Kidney capillary endothelial cell (primary cell): ENCODE results near the gene RAB3GAP2.
A peak's percentile ranks its signal among the peaks of the same experiment; 100 is the strongest.
"Not testable (repeated sequence)": the region's sequence is repeated elsewhere in the genome, so short reads cannot be mapped to it uniquely, and the experiment has no call there.

Experiments used
- DNase-seq: peaks from one replicate; pipeline ENCODE4 v3.0.0-alpha.2; 2018; ENCODE audit warnings: low spot score

Gene RAB3GAP2

DNA sequence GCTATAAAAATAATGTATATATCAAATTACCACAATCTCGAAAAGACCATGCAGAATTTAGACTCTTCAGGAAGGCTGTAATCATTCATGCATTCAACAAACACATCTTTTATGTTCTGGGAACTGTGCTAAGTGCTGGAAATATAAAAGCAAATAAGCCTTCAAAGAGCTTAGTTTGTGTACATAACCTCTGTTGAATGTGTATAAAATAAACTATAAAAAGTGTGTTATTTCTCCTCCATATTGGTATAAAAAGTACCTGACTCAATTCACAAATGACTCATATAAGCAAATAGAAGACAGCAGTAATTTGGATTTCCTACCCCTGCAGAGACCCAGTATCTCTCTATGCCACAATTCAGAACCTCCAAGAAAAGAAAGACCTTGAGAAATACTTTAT lies 36.8 kb downstream of the RAB3GAP2 start:
- no peak for DNase-seq

- no peak for DNase-seq
These were observed 38.3 kb downstream of the RAB3GAP2 start for GRCh38 chr1:220233927-220234326.

- no peak for DNase-seq
These were observed 42.5 kb downstream of the RAB3GAP2 start for GRCh38 chr1:220229771-220230170.

- DNase-seq: no peak
These were observed 44.9 kb downstream of the RAB3GAP2 start for GRCh38 chr1:220227393-220227792.

- DNase-seq: no peak
These were observed 45.5 kb downstream of the RAB3GAP2 start for GRCh38 chr1:220226752-220227151.

DNA sequence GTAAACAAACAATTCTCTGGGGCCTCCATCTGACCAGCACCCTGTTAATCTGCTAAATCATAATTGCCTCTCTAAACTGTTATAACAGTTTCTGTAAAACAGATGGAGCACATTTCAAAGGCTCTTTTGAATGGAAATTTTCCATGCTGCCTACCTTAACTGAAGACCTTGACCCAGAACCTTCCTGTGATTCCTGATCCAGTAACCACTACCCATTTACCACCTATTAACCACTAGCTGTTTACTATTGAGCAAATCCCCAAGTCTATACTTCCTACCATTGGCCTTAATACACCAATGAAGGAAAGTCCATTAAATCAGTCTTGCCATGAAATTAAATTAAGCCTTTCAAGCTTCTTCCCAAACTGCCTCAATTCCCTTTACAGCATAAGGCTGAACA lies 46.3 kb downstream of the RAB3GAP2 start:
- DNase-seq: no peak

- DNase-seq: no peak
These were observed 47.6 kb downstream of the RAB3GAP2 start for GRCh38 chr1:220224611-220225124.

- DNase-seq: no peak
These were observed 48.2 kb downstream of the RAB3GAP2 start for GRCh38 chr1:220224033-220224432.

- DNase-seq: no peak
These were observed 49.3 kb downstream of the RAB3GAP2 start for GRCh38 chr1:220222939-220223338.

DNA sequence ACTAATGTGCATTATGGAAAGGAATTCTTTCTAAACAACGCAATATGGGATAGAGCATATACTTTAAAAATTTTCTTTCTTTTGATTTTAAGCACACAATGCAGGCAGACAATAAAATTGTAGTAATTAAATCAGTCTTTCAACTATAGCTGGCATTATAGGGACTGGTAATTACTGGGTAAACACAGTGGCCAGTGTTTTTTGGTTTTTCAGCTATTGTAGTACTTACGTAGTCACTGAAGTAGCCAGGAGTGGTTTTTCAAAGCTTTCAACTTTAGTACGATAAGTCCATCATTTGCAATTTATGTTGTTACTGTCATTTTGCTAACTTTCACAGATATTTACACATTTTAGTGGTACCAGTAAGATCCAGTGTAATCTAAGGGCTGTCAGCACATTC lies 50.6 kb downstream of the RAB3GAP2 start:
- no peak for DNase-seq

DNA sequence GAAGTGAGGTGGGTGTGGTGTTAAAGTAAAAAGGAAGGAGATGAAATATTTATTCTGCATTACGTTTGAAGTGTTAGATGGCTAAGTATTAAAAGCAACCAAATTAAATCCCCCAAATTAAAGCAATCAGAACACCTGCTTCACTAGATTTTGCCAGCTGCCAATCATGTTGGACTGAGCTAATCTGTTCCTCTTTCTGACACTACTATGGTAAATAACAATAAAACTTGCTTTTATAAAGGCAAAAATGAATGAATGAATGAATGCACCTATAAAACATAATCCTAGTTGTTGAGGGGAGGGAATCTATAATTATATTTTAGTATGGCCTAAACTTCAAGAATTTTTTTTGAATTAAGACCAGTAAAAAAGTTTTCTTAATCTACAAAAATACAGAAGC lies 51.0 kb downstream of the RAB3GAP2 start:
- DNase-seq: no peak

- not testable (repeated sequence) for DNase-seq
These were observed 51.6 kb downstream of the RAB3GAP2 start for GRCh38 chr1:220220699-220221040.

- no peak for DNase-seq
These were observed 52.2 kb downstream of the RAB3GAP2 start for GRCh38 chr1:220219865-220220698.

GRCh38 chr1:220219136-220219442 lies 53.2 kb downstream of the RAB3GAP2 start:
- no peak for DNase-seq

DNA sequence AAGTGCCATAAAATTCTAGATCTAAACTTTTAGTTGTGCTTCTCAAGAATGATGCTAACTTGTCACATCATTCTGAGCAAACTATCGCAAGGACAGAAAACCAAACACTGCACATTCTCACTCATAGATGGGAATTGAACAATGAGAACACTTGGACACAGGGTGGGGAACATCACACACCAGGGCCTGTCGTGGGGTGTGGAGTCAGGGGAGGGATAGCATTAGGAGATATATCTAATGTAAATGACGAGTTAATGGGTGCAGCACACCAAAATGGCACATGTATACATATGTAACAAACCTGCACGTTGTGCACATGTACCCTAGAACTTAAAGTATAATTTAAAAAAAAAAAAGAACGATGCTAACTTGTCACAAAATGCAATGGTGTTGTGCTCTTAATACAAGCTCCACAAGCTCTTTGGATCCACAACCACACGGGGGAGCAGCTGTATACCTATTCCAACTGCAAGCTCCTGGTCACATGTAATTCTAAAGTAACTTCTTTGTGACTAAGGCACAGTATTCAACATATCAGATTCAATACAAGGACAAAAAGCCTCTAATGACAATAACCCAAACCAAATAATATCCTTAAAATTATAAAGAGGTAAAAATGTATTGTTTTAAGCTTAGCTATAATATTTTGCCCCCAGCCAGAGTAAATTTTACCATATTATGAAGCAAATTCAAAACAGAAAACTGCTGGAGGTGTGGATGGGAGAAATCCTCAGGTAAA lies 53.7 kb downstream of the RAB3GAP2 start:
- peak; percentile 21 for DNase-seq

DNA sequence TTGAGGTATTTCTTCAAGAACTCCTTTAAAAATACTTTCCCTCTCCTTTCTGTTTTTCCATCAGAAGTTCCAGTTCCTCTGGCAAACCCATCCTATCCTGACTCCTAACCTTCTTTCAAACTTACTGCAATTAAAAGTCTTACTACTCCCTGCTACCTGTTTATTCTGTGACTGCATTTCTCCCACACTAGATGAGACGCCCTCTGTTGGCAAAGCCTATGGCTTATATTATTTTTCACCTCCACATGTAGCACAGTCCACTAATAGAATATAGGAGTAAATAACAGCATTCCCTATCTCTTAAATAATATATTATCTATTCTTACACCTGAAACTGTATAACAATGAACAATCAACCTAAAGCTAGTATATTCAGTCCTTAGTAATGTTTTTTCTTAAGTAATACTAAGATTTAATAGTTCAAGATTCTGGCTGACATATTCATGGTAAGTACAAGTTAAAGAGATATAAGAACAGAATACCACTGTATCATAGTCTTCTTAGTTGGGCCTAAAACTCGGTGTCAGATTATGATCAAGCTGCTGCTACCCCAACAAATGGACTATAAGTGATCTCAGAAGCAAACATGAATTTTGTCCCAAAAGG lies 54.8 kb downstream of the RAB3GAP2 start:
- no peak for DNase-seq

DNA sequence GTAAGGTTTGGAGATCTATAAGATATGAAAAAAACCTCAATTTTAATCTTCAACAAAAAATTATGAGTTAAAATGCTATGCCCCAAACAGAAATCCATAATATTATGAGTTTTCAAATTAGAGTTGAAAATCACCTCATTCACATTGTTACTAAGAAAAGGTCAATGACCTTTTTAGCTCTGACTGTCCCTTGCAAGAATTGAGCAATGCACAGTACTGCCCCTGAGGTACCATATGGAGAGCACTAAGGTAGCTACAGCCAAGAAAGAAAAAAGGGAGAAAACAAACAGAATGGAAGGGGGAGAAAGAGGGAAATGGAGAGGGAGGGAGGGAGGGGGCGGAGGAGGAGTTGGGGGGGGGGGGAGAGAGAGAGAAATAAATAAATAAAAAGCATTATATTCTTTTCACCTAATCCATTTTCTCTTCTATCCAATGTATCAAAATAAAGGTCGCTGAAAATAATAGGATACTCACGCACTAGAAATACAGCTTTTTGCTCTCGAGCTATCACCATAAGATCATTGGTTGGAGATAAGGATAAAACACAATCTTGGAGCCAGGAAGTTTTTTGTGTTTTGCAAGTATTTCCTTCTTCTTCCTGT lies 58.8 kb downstream of the RAB3GAP2 start:
- no peak for DNase-seq

GRCh38 chr1:220207411-220207810 lies 64.8 kb downstream of the RAB3GAP2 start:
- DNase-seq: no peak

GRCh38 chr1:220204758-220205157 lies 67.5 kb downstream of the RAB3GAP2 start:
- DNase-seq: not testable (repeated sequence)

- no peak for DNase-seq
These were observed 68.4 kb downstream of the RAB3GAP2 start for GRCh38 chr1:220203816-220204215.

DNA sequence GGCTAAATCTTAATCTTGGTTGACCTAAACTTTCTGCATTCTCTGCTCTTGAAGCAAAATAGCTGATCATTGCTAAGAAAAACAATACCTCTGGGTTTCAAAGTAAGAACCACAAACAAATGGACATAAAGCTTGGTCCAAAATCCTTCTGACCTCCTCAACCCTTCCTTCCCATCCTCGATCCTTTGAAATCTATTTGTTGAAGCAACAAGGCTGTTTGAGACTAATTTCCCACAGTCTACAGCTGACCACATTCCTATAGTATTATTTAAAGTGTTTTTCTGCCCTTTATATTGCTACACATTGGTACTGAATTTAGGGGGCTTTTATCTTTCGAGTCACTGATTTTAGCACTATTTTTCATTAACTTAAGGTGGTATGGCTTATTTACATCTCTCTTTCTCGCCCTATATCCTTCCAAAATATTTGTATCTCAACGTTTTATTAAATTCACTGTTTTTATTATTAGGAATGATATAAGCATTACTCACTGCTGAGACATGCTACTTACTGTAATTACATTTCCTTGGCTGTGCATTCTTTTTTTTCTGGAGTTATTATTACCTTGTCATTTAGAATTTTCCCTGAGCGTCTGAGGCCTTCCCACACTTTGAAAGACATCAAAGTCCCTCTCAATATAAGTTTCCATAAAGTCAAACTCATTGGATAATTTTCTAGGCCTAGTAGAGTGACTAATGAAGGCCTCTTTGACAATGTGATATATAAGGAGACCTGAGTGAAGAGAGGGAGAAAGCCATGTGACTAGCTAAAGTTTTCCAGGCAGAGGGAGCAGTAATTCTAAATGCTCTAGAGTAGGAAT lies 73.9 kb downstream of the RAB3GAP2 start:
- DNase-seq: no peak

- DNase-seq: no peak
These were observed 76.6 kb downstream of the RAB3GAP2 start for GRCh38 chr1:220195701-220196100.
